Spleen (tissue), 7 donors: ENCODE results near the gene ZDHHC11B.
"Not testable (repeated sequence)": the region's sequence is repeated elsewhere in the genome, so short reads cannot be mapped to it uniquely, and the experiment has no call there.

Experiments used
- CTCF ChIP-seq, 11 experiments: fragments of 200-600 bp in 7 of 11; fragments of 450-650 bp in 4 of 11; sonication (generic) in 4 of 11; IDR thresholded peaks in 8 of 11; conservative IDR thresholded peaks in 3 of 11; 1 replicate in 7 of 11; 2 replicates in 4 of 11; pipeline versions ENCODE4 v1.4.0 to v1.8.0; 2016 to 2021; ENCODE audit warnings: antibody characterized with exemption in 11 of 11, inconsistent platforms in 4 of 11, mild to moderate bottlenecking in 1 of 11
- POLR2A ChIP-seq, 3 donors: fragments of 450-650 bp; IDR thresholded peaks; one replicate each; pipeline ENCODE4 v1.5.1; 2017; ENCODE audit warnings: antibody characterized with exemption in 3 of 3, mild to moderate bottlenecking in 1 of 3
- donor health status: DM: no; HTN: no; CAD: no; lungs with moderate emphysema.
- donor health status: DM: no; HTN: no; CAD: no.
- donor health status: DM: no; HTN: no; CAD: no.

- TF ChIP-seq CTCF (IDR thresholded peaks at IDR 0.05 in 8 of 11, conservative IDR thresholded peaks at IDR 0.05 in 3 of 11); POLR2A (IDR thresholded peaks at IDR 0.05): not testable (repeated sequence)
Observed at GRCh38 chr5:715636-716035, 68.9 kb downstream of the ZDHHC11B start.
